Measurements from ENCODE around the gene MGMT.

MGMT gene

DNA sequence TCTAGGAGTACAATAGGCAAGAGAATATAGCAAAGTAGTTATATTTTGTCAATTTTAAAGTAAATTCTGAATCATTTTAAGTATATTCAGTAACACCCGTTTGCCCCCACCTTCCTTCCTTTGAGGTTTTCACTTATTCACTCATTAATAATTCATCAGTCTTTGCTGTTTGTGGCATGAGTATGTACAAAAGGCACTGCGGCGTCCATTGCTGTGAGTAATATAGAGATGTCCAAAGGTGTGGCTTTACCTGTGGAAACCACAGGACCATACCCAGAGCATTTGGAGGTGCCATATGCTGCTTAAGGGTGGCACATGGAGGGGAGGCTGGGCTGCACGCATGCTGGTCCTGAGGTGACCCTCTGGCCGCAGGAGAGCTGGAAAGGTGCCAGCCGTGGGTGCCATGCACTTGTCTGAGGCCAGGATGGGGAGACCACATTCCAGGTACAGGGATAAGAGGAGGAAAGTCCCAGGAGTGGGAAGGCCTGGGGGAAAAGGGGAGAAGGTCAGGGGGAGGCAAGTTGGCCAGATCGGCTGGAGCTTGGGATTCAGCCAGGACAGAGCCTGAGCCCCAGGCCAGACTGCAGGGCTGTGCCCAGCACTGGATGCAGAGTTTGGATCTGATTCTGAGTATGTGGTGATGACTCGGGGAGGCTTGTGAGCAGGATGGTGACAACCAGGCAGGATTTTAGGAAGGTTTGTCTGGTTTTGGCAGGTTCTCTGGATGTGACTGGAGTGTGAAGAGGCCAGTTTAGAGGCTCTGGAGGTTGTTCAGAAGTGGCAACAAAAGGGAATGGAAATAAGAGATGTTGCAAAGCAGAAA lies 223.4 kb downstream of the MGMT start:
- no peak for DNase-seq (ENCODE audit: low spot score)

DNA sequence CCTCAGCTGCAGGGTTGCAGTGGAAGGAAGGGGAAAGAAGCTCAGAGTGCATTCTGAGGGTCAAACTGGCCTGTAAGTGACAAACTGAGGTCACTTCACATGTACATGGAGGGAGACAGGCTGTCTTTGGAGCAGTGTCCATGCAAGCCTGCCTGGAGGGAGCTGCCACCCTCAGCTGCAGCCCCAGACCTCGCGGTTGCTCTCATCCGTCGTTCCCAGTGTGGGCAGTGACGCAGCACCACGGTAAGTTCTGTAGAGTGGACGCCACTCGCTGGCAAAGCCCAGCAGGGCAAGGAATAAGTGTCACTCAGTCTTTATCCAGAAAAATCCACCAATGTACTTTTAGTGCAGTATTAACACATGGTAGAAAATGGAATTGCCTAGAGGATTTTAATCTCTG lies 225.7 kb downstream of the MGMT start:
- no peak for DNase-seq (ENCODE audit: low spot score)

DNA sequence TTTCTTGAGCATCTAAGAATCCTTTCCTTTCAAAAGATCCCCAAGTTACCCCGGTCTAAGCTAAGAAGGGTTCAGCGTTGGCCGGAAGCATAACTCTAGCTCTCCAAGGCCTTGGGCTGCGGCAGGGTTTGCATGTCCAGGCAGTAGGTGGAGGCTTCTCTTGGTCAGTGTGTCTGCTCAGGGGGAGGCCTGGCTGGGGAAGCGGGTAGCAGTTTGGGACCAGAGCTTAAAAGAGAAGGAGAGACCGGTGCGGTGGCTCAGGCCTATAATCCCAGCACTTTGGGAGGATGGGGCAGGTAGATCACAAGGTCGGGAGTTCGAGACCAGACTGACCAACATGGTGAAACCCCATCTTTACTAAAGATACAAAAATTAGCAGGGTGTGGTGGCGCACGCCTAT lies 226.3 kb downstream of the MGMT start:
- DNase-seq (ENCODE audit: low spot score) = no peak

DNA sequence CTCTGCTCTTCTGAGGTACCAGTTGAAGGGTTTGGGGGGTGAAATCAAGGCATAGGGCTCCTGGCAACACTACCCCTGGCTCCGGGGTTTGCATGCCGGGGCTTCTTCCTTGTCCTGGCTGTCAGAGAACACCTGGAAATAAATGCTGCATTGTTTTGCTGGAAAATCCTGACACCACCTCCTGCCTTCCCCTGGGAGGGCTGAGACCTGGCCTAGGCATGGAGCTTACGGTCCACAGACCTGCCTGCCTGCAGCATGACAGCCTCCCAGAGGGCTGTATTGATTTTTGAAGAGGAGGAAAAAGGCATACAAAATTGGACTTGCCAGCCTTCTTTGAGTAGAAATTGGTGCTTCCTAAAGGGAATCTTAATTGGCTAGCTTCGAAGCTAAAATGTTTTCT lies 227.1 kb downstream of the MGMT start:
- no peak for DNase-seq (ENCODE audit: low spot score)

DNA sequence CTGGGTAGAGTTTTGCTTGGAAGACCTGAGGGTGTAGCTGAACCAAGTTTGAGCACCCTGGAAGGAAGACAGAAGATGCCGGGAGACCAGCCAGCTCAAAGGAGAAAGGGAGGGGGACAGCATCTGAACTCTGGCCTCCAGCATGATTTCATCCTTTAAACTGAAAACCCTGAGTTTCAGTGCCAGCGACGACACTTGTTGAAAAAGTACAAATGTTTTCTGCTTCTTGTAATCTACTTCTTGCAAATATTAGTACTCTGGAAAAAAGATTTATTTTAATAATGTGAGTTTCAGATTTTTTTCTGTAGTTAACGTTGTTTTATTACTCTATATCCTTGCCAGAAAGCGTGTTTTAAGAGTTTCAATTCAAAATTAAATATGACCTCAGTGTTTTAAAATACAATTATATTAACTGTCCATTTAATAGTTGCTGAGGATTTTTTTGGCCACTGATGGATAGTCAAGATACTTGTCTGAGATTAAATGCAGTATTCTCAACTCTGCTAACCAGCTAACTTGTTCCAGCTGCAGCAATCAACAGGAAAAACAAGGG lies 227.7 kb downstream of the MGMT start:
- no peak for DNase-seq (ENCODE audit: low spot score)

- no peak for DNase-seq (ENCODE audit: low spot score)
Observed at GRCh38 chr10:129695671-129696070, 228.6 kb downstream of the MGMT start.

DNA sequence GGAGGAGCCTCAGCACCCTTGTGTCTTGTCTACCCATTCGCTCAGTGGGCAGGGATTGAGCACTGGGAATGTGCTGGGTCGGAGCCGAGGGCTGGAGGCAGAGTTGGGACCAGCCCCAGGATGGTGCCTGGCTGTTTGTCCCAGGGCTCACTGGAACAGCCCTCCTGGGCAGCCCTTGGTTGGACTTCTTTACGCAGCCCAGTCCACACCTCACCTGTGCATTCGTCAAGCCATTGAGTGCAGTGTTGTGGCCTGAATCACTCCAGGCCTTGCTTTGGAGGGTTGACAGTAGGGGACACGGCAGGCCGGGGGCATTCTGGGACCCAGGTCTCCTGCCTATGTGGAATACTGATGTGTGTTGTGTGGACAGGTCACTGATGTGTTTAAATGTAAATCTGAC lies 229.6 kb downstream of the MGMT start:
- no peak for DNase-seq (ENCODE audit: low spot score)

DNA sequence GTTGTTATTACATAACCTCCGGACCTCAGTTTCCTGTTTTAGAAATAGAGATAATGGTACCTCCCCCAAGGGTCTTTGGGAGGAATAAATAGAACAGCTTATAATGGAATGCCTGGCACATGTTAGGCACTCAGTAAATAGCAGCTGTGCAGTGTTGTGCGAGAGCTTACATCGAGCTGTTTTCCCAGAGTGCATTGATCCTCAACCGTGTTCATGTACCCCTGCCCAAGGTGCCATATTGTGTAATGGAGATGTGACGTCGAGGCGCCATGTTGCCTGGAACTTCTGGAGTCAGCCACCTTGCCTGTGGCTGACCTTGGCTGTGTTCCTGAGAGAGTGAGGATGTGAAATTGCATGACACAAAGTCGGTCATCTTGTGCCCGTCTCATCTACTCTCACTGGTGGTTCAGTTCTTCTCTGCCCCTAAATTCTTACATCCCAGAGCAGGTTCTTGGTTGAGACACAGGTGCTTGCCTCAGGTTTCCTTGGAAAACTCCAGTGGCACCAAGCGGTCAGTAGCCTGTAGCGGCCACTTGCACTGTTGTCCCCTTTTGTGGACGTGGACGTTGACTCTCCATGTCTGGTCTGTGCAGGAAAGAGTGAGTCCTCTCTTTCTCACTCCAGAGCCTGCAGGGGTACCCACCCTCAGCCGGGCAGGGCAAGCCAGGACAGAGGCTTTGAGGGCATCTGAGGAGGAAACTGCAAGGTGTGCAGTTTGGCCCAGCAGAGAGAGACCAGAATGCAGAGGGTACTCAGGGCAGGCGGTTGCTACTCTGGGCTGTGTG lies 230.6 kb downstream of the MGMT start:
- no peak for DNase-seq (ENCODE audit: low spot score)

GRCh38 chr10:129699722-129700340 lies 232.8 kb downstream of the MGMT start:
- DNase-seq (ENCODE audit: low spot score) = no peak

DNA sequence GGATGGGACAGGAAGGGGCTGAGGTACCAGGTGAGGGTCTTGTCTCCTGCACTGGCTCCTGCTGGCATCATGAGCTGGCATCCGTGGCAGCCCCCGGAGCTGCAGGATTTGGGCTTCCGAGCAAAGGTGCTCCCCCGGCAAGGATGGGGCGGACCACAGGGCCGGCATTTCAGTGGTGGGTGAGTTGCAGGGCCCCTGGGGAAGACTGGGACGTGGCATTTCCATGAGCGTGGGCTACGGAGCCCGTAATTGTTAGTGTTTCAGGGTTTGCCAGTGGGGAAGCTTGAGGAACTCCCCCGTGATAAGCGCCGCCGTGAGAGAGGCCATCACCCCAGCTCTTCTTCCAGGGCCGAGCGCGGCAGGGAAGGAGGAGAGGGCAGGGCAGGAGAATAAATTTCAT lies 235.6 kb downstream of the MGMT start:
- DNase-seq (ENCODE audit: low spot score) = no peak

GRCh38 chr10:129703287-129704137 lies 236.5 kb downstream of the MGMT start:
- no peak for DNase-seq (ENCODE audit: low spot score)

- no peak for DNase-seq (ENCODE audit: low spot score)
Observed at GRCh38 chr10:129704225-129704624, 237.2 kb downstream of the MGMT start.

DNA sequence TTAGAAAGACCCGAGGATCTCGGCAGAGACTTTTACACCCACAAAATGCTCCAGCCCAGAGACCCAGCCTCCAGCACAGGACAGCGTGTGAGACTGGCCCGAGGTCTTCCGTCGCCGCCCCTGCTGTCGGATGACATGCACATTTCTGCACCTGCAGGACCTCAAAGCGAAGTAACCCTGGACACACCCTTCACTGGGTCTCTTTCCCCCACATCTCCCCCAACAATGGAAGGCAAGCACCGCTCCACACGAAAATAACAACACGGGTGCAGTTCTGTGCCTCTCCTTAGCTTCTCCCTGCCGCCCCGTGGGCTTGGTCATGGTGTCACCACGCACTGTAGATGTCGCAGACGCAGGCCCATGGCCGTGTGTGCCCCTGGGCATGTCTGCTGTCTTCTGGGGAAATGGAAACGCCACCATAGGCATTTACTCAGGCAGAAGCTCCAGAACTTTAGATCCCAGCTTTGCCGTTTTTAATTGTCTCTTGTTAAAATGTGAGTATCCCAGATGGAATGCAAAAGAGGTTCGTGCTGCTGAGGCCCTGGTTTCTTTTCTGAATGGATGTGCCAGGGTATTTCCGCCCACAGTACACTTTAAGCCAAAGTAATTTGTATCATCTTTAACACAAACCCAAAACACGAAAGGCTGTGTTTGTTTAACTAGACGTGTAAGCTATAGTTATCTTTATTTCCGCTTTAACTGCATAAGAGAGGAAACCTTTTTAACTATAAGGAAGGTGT lies 237.9 kb downstream of the MGMT start:
- DNase-seq (ENCODE audit: low spot score) = no peak

GRCh38 chr10:129705676-129706075 lies 238.6 kb downstream of the MGMT start:
- DNase-seq (ENCODE audit: low spot score) = no peak

GRCh38 chr10:129706081-129706480 lies 239.0 kb downstream of the MGMT start:
- DNase-seq (ENCODE audit: low spot score) = no peak

- DNase-seq (ENCODE audit: low spot score) = no peak
Observed at GRCh38 chr10:129706523-129706922, 239.5 kb downstream of the MGMT start.

DNA sequence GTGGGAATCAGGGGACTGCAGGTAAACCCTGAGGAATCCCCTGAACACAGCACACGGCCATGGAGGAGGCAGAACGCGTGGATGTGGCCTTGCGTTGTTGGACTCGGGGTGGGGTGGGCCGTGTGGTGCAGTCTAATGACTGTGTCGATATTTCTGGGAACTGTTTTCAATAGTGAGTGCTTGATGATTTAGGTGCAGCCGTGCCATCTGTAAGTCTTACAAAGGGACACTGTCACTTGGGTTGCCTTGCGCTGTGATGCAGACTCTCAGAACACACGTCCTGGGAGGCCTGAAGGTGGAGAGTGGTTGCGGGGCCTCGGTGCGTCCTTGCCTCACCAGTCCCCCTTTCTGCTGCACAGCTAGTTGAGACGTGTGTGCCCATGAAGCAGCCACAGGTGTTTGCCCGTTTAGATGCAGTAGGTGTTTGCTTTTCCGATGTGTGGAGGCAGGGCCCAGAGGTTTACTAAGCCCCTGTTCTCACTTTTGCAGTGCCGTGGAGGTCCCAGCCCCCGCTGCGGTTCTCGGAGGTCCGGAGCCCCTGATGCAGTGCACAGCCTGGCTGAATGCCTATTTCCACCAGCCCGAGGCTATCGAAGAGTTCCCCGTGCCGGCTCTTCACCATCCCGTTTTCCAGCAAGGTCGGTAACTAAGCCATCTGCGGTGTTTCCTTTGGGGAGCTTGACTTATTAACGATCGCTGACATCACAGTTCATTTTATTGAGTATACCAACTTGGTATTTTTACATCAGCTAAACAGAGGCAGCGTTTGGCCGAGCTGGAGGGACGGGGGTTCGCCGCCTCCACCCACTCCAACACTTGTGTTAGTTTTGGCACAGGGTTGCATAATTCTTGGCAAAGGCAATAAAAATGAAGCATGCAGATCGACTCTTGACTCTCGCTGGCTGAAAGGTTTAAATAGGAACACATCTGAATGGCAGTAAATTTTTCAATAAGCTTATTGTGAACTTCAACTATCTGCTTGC lies 240.7 kb downstream of the MGMT start:
- DNase-seq (ENCODE audit: low spot score) = no peak

DNA sequence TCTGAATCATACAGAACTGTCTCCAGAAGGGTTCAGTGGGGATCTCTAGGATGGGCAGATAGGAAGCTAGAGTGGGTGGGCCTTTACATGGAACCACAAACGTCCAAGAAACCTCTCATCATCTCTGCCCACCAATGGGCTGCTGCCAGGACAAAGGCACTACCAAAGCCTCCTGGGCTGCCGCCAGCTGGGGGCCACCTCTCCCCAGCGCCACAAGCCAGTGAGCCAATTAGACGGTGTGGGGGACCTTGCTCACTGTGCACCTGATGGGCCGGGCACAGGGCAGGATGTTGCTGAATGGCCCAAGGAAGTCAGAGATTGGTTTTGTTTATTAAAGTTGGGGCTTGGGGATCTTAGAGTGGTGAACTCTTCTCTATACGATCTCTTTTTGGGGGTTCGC lies 242.1 kb downstream of the MGMT start:
- DNase-seq (ENCODE audit: low spot score) = no peak

DNA sequence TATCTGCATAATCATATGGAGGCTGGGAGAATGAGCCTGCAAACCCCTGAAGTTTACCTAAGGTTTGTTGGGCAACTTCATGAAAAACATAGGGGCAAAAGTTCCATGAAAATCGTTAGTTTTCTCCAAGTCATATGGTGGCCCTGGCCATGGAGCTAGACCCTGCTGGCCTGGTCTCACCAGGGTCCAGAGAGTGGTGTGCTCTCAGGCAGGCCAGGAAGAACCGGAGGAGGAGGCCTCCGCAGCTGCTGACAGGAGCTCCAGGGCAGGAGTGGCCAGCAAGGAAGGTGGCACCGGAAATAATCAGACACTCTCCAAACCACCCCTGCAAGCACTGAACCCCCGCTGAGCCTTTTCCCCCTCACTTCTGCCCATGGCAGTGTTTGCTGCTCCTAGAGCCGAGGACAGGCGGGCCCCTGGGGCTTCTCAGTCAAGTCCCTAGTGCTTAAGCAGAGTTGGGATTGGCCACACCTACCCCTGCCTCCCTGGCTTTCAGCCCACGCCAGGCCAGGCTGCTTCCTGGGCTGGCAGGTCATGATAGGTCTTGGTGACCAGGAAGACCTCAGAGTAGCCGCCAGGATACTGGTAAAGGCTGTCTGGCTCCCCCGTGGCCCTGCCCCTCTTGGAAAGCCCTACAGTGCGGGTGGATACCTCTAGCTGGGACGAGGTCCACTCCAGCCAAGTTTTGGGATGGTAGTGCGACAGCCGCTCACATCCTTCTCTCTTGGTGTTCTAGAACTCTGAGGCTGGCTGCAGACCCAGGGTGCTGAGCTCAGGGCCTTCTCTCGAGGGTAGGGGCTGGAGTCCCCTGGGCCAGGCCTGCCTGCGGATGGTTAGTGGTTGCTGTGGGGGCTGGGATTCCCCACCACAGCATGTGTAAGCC lies 242.8 kb downstream of the MGMT start:
- DNase-seq (ENCODE audit: low spot score) = no peak

Data from germinal center (tissue), 1 donor.